ENCODE results near the gene SHISA6. TPM values are rescaled to one million over a fixed set of nuclear protein-coding genes. Genes with fewer than 3 reads are reported as not detected.

SHISA6 gene
- polyA plus RNA-seq, 2 donors: 0.33 to 0.41 TPM

- 46 to 59% methylated on average over 2 of the region's 2 CpGs for WGBS, 2 donors
- H3K4me3 ChIP-seq (ENCODE audit: low read depth in 1 of 2, low read length in 2 of 2): no peak overlapping the region
Observed at GRCh38 chr17:11387610-11388009, 146.6 kb downstream of the SHISA6 start.

DNA sequence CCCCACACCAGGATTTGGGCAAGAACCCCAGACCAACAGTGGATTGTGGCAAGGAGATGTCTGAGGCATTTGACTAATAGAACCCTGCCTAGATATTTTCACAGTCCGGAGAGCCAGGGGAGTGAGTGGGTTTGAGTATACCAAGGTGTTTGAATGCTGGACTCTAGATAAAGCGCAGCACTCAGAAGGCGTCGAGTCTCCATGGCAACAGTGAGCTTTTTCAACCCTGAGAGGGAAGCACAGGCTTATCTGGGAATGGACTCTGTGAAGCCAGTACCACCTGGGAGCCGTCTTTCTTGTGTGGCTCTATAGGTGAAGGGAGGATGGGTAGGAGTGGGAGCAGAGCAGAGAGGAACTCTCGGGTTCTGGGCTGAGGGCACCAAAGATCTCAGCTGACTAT lies 147.0 kb downstream of the SHISA6 start:
- 65 to 71% methylated on average over 6 of the region's 6 CpGs for WGBS, 2 donors

More at GRCh38 chr17:11387610-11388009, 146.6 kb downstream of the SHISA6 start:
- H3K27me3 ChIP-seq (ENCODE audit: control insufficient read depth in 1 of 2, insufficient read depth in 2 of 2, low read length in 2 of 2): no peaks in the 10 kb centered on the region
- no peaks in the 10 kb centered on the region for H3K36me3 ChIP-seq (ENCODE audit: control insufficient read depth in 2 of 2, insufficient read depth in 2 of 2, low read length in 1 of 2)
- H3K4me1 ChIP-seq (ENCODE audit: control insufficient read depth in 2 of 2, insufficient read depth in 2 of 2, low read length in 1 of 2): no peaks in the 10 kb centered on the region
- no peaks in the 10 kb centered on the region for H3K9me3 ChIP-seq (ENCODE audit: control insufficient read depth in 2 of 2, insufficient read depth in 1 of 2, low read depth in 1 of 2, low read length in 1 of 2)
- no peak overlapping the region for H3K27ac ChIP-seq (ENCODE audit: low read depth in 2 of 2, low read length in 1 of 2)

GRCh38 chr17:11389583-11389982 lies 148.6 kb downstream of the SHISA6 start:
- 52 to 83% methylated on average over 2 of the region's 2 CpGs for WGBS, 2 donors
- H3K36me3 ChIP-seq (ENCODE audit: control insufficient read depth in 2 of 2, insufficient read depth in 2 of 2, low read length in 1 of 2): no peaks in the 10 kb centered on the region
- H3K4me3 ChIP-seq (ENCODE audit: low read depth in 1 of 2, low read length in 2 of 2): no peak overlapping the region
- no peaks in the 10 kb centered on the region for H3K4me1 ChIP-seq (ENCODE audit: control insufficient read depth in 2 of 2, insufficient read depth in 2 of 2, low read length in 1 of 2)
- H3K9me3 ChIP-seq (ENCODE audit: control insufficient read depth in 2 of 2, insufficient read depth in 1 of 2, low read depth in 1 of 2, low read length in 1 of 2): no peaks in the 10 kb centered on the region
- no peaks in the 10 kb centered on the region for H3K27me3 ChIP-seq (ENCODE audit: control insufficient read depth in 1 of 2, insufficient read depth in 2 of 2, low read length in 2 of 2)
- H3K27ac ChIP-seq (ENCODE audit: low read depth in 2 of 2, low read length in 1 of 2): no peak overlapping the region

More for the DNA sequence above, 147.0 kb downstream of the SHISA6 start:
- Histone ChIP-seq H3K36me3 (ENCODE audit: control insufficient read depth in 2 of 2, insufficient read depth in 2 of 2, low read length in 1 of 2) (no peaks in the 10 kb centered on the region), H3K27ac (ENCODE audit: low read depth in 2 of 2, low read length in 1 of 2) (no peak overlapping the region), H3K4me1 (ENCODE audit: control insufficient read depth in 2 of 2, insufficient read depth in 2 of 2, low read length in 1 of 2) (no peaks in the 10 kb centered on the region), H3K9me3 (ENCODE audit: control insufficient read depth in 2 of 2, insufficient read depth in 1 of 2, low read depth in 1 of 2, low read length in 1 of 2) (no peaks in the 10 kb centered on the region), H3K4me3 (ENCODE audit: low read depth in 1 of 2, low read length in 2 of 2) (no peak overlapping the region), H3K27me3 (ENCODE audit: control insufficient read depth in 1 of 2, insufficient read depth in 2 of 2, low read length in 2 of 2) (no peaks in the 10 kb centered on the region)

GRCh38 chr17:11391134-11391533 lies 150.1 kb downstream of the SHISA6 start:
- H3K27ac ChIP-seq (ENCODE audit: low read depth in 2 of 2, low read length in 1 of 2): no peak overlapping the region
- H3K27me3 ChIP-seq (ENCODE audit: control insufficient read depth in 1 of 2, insufficient read depth in 2 of 2, low read length in 2 of 2): no peaks in the 10 kb centered on the region
- no peak overlapping the region for H3K4me3 ChIP-seq (ENCODE audit: low read depth in 1 of 2, low read length in 2 of 2)
- WGBS, 2 donors: 65 to 75% methylated on average over 4 of the region's 4 CpGs
- H3K9me3 ChIP-seq (ENCODE audit: control insufficient read depth in 2 of 2, insufficient read depth in 1 of 2, low read depth in 1 of 2, low read length in 1 of 2): no peaks in the 10 kb centered on the region
- no peaks in the 10 kb centered on the region for H3K4me1 ChIP-seq (ENCODE audit: control insufficient read depth in 2 of 2, insufficient read depth in 2 of 2, low read length in 1 of 2)
- no peaks in the 10 kb centered on the region for H3K36me3 ChIP-seq (ENCODE audit: control insufficient read depth in 2 of 2, insufficient read depth in 2 of 2, low read length in 1 of 2)

DNA sequence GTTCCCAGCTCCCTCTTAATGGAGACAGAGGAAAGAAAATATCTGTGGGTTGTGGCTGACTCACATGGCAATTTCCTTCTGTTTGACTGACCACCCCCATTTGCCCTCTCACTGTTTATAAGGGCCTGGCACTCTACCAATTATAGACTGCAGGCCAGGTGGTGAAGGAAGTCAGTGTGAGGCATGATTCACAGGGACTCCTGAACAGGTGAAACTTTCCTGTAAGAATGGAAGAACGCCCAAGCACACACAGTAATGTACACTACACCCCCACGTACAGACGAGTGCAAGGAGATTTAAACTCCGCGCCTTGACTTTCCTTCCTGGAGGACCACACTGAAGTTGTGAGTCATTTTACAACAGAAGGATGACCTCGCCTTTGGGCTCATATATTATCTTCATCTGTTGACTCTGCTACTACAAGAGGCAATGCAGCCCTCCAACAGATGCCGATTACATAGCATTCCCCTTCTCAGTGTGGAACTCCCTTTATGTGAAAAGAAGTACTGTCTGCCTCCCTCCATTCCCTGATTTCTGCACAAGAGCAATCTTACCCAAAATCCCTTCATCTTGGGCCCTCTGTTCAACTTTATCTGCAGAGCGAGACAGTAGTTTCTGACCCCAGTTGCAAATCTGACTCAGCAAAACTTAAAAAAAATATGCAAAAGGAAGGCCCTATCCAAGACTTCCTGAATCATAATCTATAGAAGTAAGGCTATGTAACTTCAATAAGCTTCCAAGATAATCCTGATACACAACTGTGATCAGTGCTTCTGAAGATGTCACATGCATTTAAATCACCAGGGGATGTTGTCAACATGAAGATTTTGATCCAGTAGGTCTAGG lies 163.6 kb downstream of the SHISA6 start:
- Histone ChIP-seq H3K4me1 (ENCODE audit: control insufficient read depth in 2 of 2, insufficient read depth in 2 of 2, low read length in 1 of 2) (no peaks in the 10 kb centered on the region), H3K27me3 (ENCODE audit: control insufficient read depth in 1 of 2, insufficient read depth in 2 of 2, low read length in 2 of 2) (no peaks in the 10 kb centered on the region), H3K4me3 (ENCODE audit: low read depth in 1 of 2, low read length in 2 of 2) (no peak overlapping the region), H3K36me3 (ENCODE audit: control insufficient read depth in 2 of 2, insufficient read depth in 2 of 2, low read length in 1 of 2) (no peaks in the 10 kb centered on the region), H3K9me3 (ENCODE audit: control insufficient read depth in 2 of 2, insufficient read depth in 1 of 2, low read depth in 1 of 2, low read length in 1 of 2) (peaks cover 0 to 3% of the 10 kb centered on the region in 2 donors), H3K27ac (ENCODE audit: low read depth in 2 of 2, low read length in 1 of 2) (no peak overlapping the region)
- 64 to 67% methylated on average over 8 of the region's 8 CpGs for WGBS, 2 donors

DNA sequence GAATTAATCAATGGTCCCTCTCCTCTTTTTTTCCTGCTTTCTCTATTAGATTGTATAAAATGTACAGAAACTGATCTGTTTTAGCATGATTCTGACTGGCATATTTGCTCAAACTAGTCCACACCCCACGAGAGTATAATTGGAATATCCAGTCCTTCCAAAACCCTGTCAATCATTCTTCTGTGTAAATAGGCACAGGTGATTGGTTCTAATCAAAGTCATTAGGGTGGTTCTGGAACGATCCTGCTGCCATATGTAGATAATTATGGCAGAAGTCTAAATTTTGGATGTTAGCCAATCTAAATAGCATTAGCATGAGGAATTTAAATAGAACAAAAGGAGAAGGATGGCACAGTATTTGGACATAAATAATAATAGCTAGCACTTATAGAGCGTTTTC lies 165.7 kb downstream of the SHISA6 start:
- no peak overlapping the region for H3K4me3 ChIP-seq (ENCODE audit: low read depth in 1 of 2, low read length in 2 of 2)
- H3K36me3 ChIP-seq (ENCODE audit: control insufficient read depth in 2 of 2, insufficient read depth in 2 of 2, low read length in 1 of 2): no peaks in the 10 kb centered on the region
- 31 to 35% methylated on average over 3 of the region's 3 CpGs for WGBS, 2 donors
- H3K4me1 ChIP-seq (ENCODE audit: control insufficient read depth in 2 of 2, insufficient read depth in 2 of 2, low read length in 1 of 2): no peaks in the 10 kb centered on the region
- no peaks in the 10 kb centered on the region for H3K27me3 ChIP-seq (ENCODE audit: control insufficient read depth in 1 of 2, insufficient read depth in 2 of 2, low read length in 2 of 2)
- H3K9me3 ChIP-seq (ENCODE audit: control insufficient read depth in 2 of 2, insufficient read depth in 1 of 2, low read depth in 1 of 2, low read length in 1 of 2): peaks cover 0 to 3% of the 10 kb centered on the region in 2 donors
- no peak overlapping the region for H3K27ac ChIP-seq (ENCODE audit: low read depth in 2 of 2, low read length in 1 of 2)

GRCh38 chr17:11412654-11413053 lies 171.6 kb downstream of the SHISA6 start:
- Histone ChIP-seq H3K4me3 (ENCODE audit: low read depth in 1 of 2, low read length in 2 of 2) (no peak overlapping the region), H3K4me1 (ENCODE audit: control insufficient read depth in 2 of 2, insufficient read depth in 2 of 2, low read length in 1 of 2) (no peaks in the 10 kb centered on the region), H3K27me3 (ENCODE audit: control insufficient read depth in 1 of 2, insufficient read depth in 2 of 2, low read length in 2 of 2) (no peaks in the 10 kb centered on the region), H3K9me3 (ENCODE audit: control insufficient read depth in 2 of 2, insufficient read depth in 1 of 2, low read depth in 1 of 2, low read length in 1 of 2) (no peaks in the 10 kb centered on the region), H3K36me3 (ENCODE audit: control insufficient read depth in 2 of 2, insufficient read depth in 2 of 2, low read length in 1 of 2) (no peaks in the 10 kb centered on the region), H3K27ac (ENCODE audit: low read depth in 2 of 2, low read length in 1 of 2) (no peak overlapping the region)
- WGBS, 2 donors: 77% methylated on average over 6 of the region's 6 CpGs

DNA sequence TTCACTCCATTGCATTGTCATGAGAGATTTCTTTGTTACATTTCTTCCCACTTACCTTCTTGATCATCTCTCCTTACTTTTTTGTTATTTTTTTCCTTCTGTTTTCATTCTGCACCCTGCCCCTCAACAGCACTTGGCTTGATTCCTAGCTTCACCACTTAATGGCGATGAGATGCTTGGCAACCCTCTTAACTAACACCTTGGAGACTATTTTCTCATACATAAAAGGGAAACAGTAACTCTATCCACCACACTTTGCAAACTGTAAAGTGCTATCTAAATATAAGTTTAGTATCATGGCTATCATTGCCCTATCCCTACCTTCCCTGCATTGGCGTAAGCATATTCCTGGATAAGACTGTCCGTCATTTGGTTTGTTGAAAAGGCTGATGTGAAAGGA lies 177.3 kb downstream of the SHISA6 start:
- 90% methylated on average over 3 of the region's 3 CpGs for WGBS, 2 donors
- Histone ChIP-seq H3K9me3 (ENCODE audit: control insufficient read depth in 2 of 2, insufficient read depth in 1 of 2, low read depth in 1 of 2, low read length in 1 of 2) (no peaks in the 10 kb centered on the region), H3K27ac (ENCODE audit: low read depth in 2 of 2, low read length in 1 of 2) (no peak overlapping the region), H3K27me3 (ENCODE audit: control insufficient read depth in 1 of 2, insufficient read depth in 2 of 2, low read length in 2 of 2) (no peaks in the 10 kb centered on the region), H3K4me3 (ENCODE audit: low read depth in 1 of 2, low read length in 2 of 2) (no peak overlapping the region), H3K36me3 (ENCODE audit: control insufficient read depth in 2 of 2, insufficient read depth in 2 of 2, low read length in 1 of 2) (no peaks in the 10 kb centered on the region), H3K4me1 (ENCODE audit: control insufficient read depth in 2 of 2, insufficient read depth in 2 of 2, low read length in 1 of 2) (no peaks in the 10 kb centered on the region)

- H3K4me1 ChIP-seq (ENCODE audit: control insufficient read depth in 2 of 2, insufficient read depth in 2 of 2, low read length in 1 of 2): no peaks in the 10 kb centered on the region
- H3K9me3 ChIP-seq (ENCODE audit: control insufficient read depth in 2 of 2, insufficient read depth in 1 of 2, low read depth in 1 of 2, low read length in 1 of 2): peaks cover 4% of the 10 kb centered on the region in 2 donors
- 86 to 88% methylated on average over 6 of the region's 6 CpGs for WGBS, 2 donors
- no peaks in the 10 kb centered on the region for H3K36me3 ChIP-seq (ENCODE audit: control insufficient read depth in 2 of 2, insufficient read depth in 2 of 2, low read length in 1 of 2)
- H3K4me3 ChIP-seq (ENCODE audit: low read depth in 1 of 2, low read length in 2 of 2): no peak overlapping the region
- no peak overlapping the region for H3K27ac ChIP-seq (ENCODE audit: low read depth in 2 of 2, low read length in 1 of 2)
- H3K27me3 ChIP-seq (ENCODE audit: control insufficient read depth in 1 of 2, insufficient read depth in 2 of 2, low read length in 2 of 2): no peaks in the 10 kb centered on the region
Observed at GRCh38 chr17:11430751-11431150, 189.7 kb downstream of the SHISA6 start.

DNA sequence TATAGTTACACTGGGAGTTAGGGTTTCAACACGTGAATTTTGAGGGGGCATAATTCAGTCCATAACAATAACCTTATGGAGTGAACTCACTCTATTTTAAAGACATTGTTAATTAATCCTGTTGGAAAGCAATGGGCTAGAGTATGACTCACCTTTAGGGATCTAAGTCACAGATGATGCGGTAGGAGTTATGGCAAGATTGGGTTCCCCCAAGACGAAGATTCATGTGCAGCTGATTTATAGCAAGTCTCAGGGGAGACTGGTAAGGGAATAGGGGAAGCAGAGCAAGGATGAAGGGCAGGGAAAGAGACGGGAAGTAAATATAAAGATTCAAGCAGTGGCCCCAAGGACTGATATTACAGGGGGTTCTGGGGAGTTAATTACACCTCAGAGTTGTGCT lies 197.7 kb downstream of the SHISA6 start:
- H3K9me3 ChIP-seq (ENCODE audit: control insufficient read depth in 2 of 2, insufficient read depth in 1 of 2, low read depth in 1 of 2, low read length in 1 of 2): no peaks in the 10 kb centered on the region
- no peaks in the 10 kb centered on the region for H3K4me1 ChIP-seq (ENCODE audit: control insufficient read depth in 2 of 2, insufficient read depth in 2 of 2, low read length in 1 of 2)
- no peak overlapping the region for H3K4me3 ChIP-seq (ENCODE audit: low read depth in 1 of 2, low read length in 2 of 2)
- no peak overlapping the region for H3K27ac ChIP-seq (ENCODE audit: low read depth in 2 of 2, low read length in 1 of 2)
- no peaks in the 10 kb centered on the region for H3K36me3 ChIP-seq (ENCODE audit: control insufficient read depth in 2 of 2, insufficient read depth in 2 of 2, low read length in 1 of 2)
- 70 to 73% methylated on average over 4 of the region's 4 CpGs for WGBS, 2 donors
- no peaks in the 10 kb centered on the region for H3K27me3 ChIP-seq (ENCODE audit: control insufficient read depth in 1 of 2, insufficient read depth in 2 of 2, low read length in 2 of 2)
